Panc1 (cell line): ENCODE measurements around the gene CTNNAL1. TPM values are rescaled to one million over a fixed set of nuclear protein-coding genes. Genes with fewer than 3 reads are reported as not detected.

Experiments used
- ATAC-seq: fragments of 200-7000 bp; cut with Tn5 transposase; 2 replicates; pipeline ENCODE4 v1.9.1; 2020; ENCODE audit warnings: mild to moderate bottlenecking, moderate library complexity
- BruUV-seq: library from RNA; stranded (reverse); fragments of 400-500 nt; replicated peaks from 2 replicates; lab custom pipeline; 2021; lab: Mats Ljungman, UMichigan
- CTCF ChIA-PET: fragments of 300-600 bp; sonication (Branson Sonifier 250); formaldehyde crosslinking; loops from one replicate; lab custom pipeline; 2022; ENCODE audit warnings: antibody characterized with exemption; lab: Charles Lee
- POLR2A ChIA-PET: fragments of 300-600 bp; sonication (Branson Sonifier 250); formaldehyde crosslinking; loops from one replicate; lab custom pipeline; 2022; ENCODE audit warnings: antibody characterized with exemption; lab: Charles Lee
- DNase-seq: peaks from one replicate; pipeline ENCODE4 v3.0.0-alpha.2; 2010; ENCODE audit warnings: low read depth, low spot score
- H3K27ac ChIP-seq: 2 replicates; pipeline ENCODE4 v1.5.1; 2011; ENCODE audit warnings: mild to moderate bottlenecking, low read length, inconsistent platforms
- H3K27me3 ChIP-seq: fragments of 200-500 bp; sonication (Bioruptor generic); 2 replicates; pipeline ENCODE4 v1.6.0; 2014; ENCODE audit warnings: low read length, inconsistent platforms; ENCODE audit not compliant: control insufficient read depth, insufficient read depth
- H3K36me3 ChIP-seq: fragments of 200-500 bp; sonication (Bioruptor generic); 2 replicates; pipeline ENCODE4 v1.5.1; 2014; ENCODE audit warnings: inconsistent platforms, mild to moderate bottlenecking, low read length, moderate library complexity; ENCODE audit not compliant: control insufficient read depth, insufficient read depth
- H3K4me1 ChIP-seq: 2 replicates; pipeline ENCODE4 v1.5.1; 2011; ENCODE audit warnings: inconsistent platforms, mild to moderate bottlenecking, low read length, moderate library complexity; ENCODE audit not compliant: control insufficient read depth, insufficient read depth
- H3K4me3 ChIP-seq, 2 experiments: 2 replicates each; pipeline ENCODE4 v1.5.1; 2011 to 2012; ENCODE audit warnings: low read depth in 2 of 2, low read length in 2 of 2, mild to moderate bottlenecking in 2 of 2, inconsistent platforms in 1 of 2, moderate library complexity in 1 of 2
- H3K9me3 ChIP-seq: fragments of 200-500 bp; sonication (Bioruptor generic); 2 replicates; pipeline ENCODE4 v1.5.1; 2014; ENCODE audit warnings: low read depth, mild to moderate bottlenecking, inconsistent platforms, low read length, moderate library complexity; ENCODE audit not compliant: control insufficient read depth, insufficient read depth
- CTCF ChIP-seq: fragments of 450-650 bp; IDR thresholded peaks from 2 replicates; pipeline ENCODE4 v1.5.1; 2017; ENCODE audit warnings: mild to moderate bottlenecking
- POLR2AphosphoS5 ChIP-seq: IDR thresholded peaks from 2 replicates; pipeline ENCODE4 v1.6.1; 2012; ENCODE audit warnings: mild to moderate bottlenecking, low read depth, low read length, moderate library complexity
- SIN3A ChIP-seq: IDR thresholded peaks from 2 replicates; pipeline ENCODE4 v1.6.1; 2012; ENCODE audit warnings: low read depth, mild to moderate bottlenecking, low read length, moderate library complexity, borderline replicate concordance; ENCODE audit not compliant: insufficient read depth
- TCF7L2 ChIP-seq: IDR thresholded peaks from 2 replicates; pipeline ENCODE4 v1.6.1; 2011; ENCODE audit warnings: mild to moderate bottlenecking, low read depth, low read length, inconsistent platforms
- in situ Hi-C: cut with HindIII; loops from 2 replicates; pipeline ENCODE4 v1.10.0; 2016; ENCODE audit warnings: low sequenced_read_pairs, low pct_unique_long_range_greater_than_20kb
- intact Hi-C: fragments of 100-400 bp; cut with micrococcal nuclease; formaldehyde crosslinking; loops from one replicate; pipeline ENCODE4 v1.10.0; 2022; ENCODE audit not compliant: unreplicated experiment
- total RNA-seq: library from RNA; stranded (reverse); gene quantifications from one replicate; pipeline ENCODE4 v1.2.1, GENCODE V29; 2021; ENCODE audit not compliant: unreplicated experiment
- TF ChIP-seq, protein P1 (sequence below), 2 experiments: IDR thresholded peaks; 2 replicates each; pipeline ENCODE4 v1.6.1; 2011 to 2012; ENCODE audit warnings: low read depth in 2 of 2, control low read depth in 1 of 2, low read length in 1 of 2, mild to moderate bottlenecking in 1 of 2, moderate library complexity in 1 of 2; ENCODE audit not compliant: insufficient read depth in 1 of 2

Gene CTNNAL1
- total RNA-seq, 1 experiment from 2014 or later, result 79.8 TPM

DNA sequence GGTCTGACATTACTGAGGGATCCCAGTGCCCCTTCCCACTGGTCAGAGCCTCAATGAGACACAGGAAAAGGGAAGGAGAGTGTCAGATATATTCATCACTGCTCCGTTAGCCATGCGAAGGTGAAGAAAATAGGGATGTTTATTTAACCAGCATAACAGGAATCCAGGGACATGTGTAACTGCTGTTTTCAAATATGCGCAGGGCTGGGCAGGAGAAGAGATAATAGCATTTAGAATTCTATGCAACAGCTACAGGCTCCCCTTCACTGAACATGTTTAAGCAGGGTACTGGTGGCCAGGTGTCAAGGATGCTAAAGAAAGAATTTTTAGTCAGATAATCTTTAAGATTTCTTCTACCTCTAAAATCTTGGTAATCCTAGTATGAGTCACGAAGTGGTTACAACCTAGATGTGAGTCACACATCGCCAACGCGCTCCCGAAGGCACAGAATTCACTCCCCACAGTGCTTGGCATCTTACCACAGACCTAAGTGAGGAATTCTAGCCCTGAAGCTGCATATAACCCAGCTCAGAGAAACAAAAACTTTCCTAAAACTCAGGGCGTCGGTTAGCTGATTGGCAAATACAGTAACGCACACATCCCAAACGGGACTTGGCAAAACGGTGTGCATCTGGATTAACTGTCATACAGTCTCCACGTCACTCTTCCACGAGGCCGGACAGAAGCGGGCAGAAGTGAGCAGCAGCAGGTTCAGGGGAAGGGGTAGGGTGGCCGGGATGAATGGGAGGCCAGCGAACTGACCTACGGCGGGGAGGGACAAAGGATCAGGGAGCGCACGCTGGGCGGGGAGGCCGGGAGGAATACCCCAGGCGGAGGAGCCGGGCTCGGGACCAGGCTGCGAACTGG is 1.1 kb downstream of the CTNNAL1 start:
- peaks cover 2% of the 10 kb centered on the region for H3K36me3 ChIP-seq
- in situ Hi-C loops, result no loop called here
- peaks cover 31% of the 10 kb centered on the region for H3K4me1 ChIP-seq
- ChIA-PET POLR2A (no interaction called here), CTCF (no interaction called here)
- ATAC-seq (peak; percentile 60), DNase-seq (peak; percentile 73)
- no peaks in the 10 kb centered on the region for H3K27me3 ChIP-seq
- H3K9me3 ChIP-seq, result no peaks in the 10 kb centered on the region
- peak overlapping the region; percentile 75 to 78 for H3K4me3 ChIP-seq
- peak overlapping the region; percentile 79 for H3K27ac ChIP-seq
- TSS peak; percentile 70 for BruUV-seq
- no peak for TF ChIP-seq POLR2AphosphoS5
- TF ChIP-seq, protein P1, sequence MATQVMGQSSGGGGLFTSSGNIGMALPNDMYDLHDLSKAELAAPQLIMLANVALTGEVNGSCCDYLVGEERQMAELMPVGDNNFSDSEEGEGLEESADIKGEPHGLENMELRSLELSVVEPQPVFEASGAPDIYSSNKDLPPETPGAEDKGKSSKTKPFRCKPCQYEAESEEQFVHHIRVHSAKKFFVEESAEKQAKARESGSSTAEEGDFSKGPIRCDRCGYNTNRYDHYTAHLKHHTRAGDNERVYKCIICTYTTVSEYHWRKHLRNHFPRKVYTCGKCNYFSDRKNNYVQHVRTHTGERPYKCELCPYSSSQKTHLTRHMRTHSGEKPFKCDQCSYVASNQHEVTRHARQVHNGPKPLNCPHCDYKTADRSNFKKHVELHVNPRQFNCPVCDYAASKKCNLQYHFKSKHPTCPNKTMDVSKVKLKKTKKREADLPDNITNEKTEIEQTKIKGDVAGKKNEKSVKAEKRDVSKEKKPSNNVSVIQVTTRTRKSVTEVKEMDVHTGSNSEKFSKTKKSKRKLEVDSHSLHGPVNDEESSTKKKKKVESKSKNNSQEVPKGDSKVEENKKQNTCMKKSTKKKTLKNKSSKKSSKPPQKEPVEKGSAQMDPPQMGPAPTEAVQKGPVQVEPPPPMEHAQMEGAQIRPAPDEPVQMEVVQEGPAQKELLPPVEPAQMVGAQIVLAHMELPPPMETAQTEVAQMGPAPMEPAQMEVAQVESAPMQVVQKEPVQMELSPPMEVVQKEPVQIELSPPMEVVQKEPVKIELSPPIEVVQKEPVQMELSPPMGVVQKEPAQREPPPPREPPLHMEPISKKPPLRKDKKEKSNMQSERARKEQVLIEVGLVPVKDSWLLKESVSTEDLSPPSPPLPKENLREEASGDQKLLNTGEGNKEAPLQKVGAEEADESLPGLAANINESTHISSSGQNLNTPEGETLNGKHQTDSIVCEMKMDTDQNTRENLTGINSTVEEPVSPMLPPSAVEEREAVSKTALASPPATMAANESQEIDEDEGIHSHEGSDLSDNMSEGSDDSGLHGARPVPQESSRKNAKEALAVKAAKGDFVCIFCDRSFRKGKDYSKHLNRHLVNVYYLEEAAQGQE (IDR thresholded peaks at IDR 0.05; ENCODE audit: insufficient read depth in 1 of 2, low read depth in 2 of 2, low read length in 1 of 2), result no peak
- no peak for TF ChIP-seq CTCF
- TF ChIP-seq TCF7L2, result no peak
- no peak for TF ChIP-seq SIN3A
- intact Hi-C loops, result loop anchor here (5.0 kb wide), 1 partner anchor 310 kb away; the partner anchor contains the start of gene EPB41L4B

GRCh38 chr9:109011231-109011671 is 2.0 kb downstream of the CTNNAL1 start:
- in situ Hi-C loops (no loop called here), intact Hi-C loops (loop anchor here (5.0 kb wide), 1 partner anchor 311 kb away; the partner anchor contains the start of gene EPB41L4B)
- Histone ChIP-seq H3K27ac (peak overlapping the region; percentile 79), H3K9me3 (no peaks in the 10 kb centered on the region), H3K4me1 (peaks cover 31% of the 10 kb centered on the region), H3K4me3 (peak overlapping the region; percentile 75 to 78; a peak in 3 of 4 replicates), H3K27me3 (no peaks in the 10 kb centered on the region), H3K36me3 (peaks cover 2% of the 10 kb centered on the region)
- POLR2A ChIA-PET, result no interaction called here
- ATAC-seq (no peak), DNase-seq (no peak)
- CTCF ChIA-PET, result interaction anchor here (0.7 kb wide), 1 partner anchor 334 kb away, joined by 5 read pairs; no protein-coding TSS in a partner anchor
- no TSS peak for BruUV-seq
- no peak for TF ChIP-seq CTCF
- TF ChIP-seq SIN3A, result no peak
- TF ChIP-seq TCF7L2, result no peak
- TF ChIP-seq, protein P1 (IDR thresholded peaks at IDR 0.05; ENCODE audit: insufficient read depth in 1 of 2, low read depth in 2 of 2, low read length in 1 of 2), result no peak
- no peak for TF ChIP-seq POLR2AphosphoS5
